Lung (tissue), 12 donors: Measurements from ENCODE around the gene KNDC1. TPM values are rescaled to one million over a fixed set of nuclear protein-coding genes. Genes with fewer than 3 reads are reported as not detected.
A peak's percentile ranks its signal among the peaks of the same experiment; 100 is the strongest.

ENCODE experiments used
- ATAC-seq: fragments of 200-7000 bp; cut with Tn5 transposase; one replicate; pipeline ENCODE4 v1.9.1; 2020; ENCODE audit warnings: moderate number of reproducible peaks; ENCODE audit not compliant: insufficient read depth, low FRiP score
- DNase-seq, 3 donors: peaks; one replicate each; pipeline ENCODE4 v3.0.0-alpha.2; 2013 to 2017
- H3K27ac ChIP-seq, 2 donors: one replicate each; pipeline ENCODE4 v1.5.1; 2013; ENCODE audit warnings: mild to moderate bottlenecking in 2 of 2, moderate library complexity in 2 of 2, control low read depth in 1 of 2, inconsistent platforms in 1 of 2, low read depth in 1 of 2, low read length in 1 of 2
- H3K27me3 ChIP-seq, 3 donors: one replicate each; pipeline ENCODE4 v1.5.1; 2013; ENCODE audit warnings: low read length in 2 of 3; ENCODE audit not compliant: control insufficient read depth in 3 of 3, insufficient read depth in 3 of 3
- H3K36me3 ChIP-seq, 4 donors: one replicate each; pipeline ENCODE4 v1.5.1; 2013; ENCODE audit warnings: low read length in 4 of 4, mild to moderate bottlenecking in 1 of 4, moderate library complexity in 1 of 4; ENCODE audit not compliant: control insufficient read depth in 4 of 4, insufficient read depth in 4 of 4
- H3K4me1 ChIP-seq, 5 donors: one replicate each; pipeline ENCODE4 v1.5.1; 2013; ENCODE audit warnings: low read length in 5 of 5, mild to moderate bottlenecking in 2 of 5, moderate library complexity in 1 of 5; ENCODE audit not compliant: control insufficient read depth in 5 of 5, insufficient read depth in 5 of 5
- H3K4me3 ChIP-seq: one replicate; pipeline ENCODE4 v1.5.1; 2013; ENCODE audit warnings: mild to moderate bottlenecking, control low read depth, moderate library complexity
- H3K9ac ChIP-seq, 2 donors: one replicate each; pipeline ENCODE4 v1.5.1; 2013; ENCODE audit warnings: low read length in 2 of 2, control low read depth in 1 of 2; ENCODE audit not compliant: insufficient read depth in 1 of 2
- H3K9me3 ChIP-seq, 4 donors: one replicate each; pipeline ENCODE4 v1.5.1; 2013; ENCODE audit warnings: low read length in 3 of 4, mild to moderate bottlenecking in 1 of 4, moderate library complexity in 1 of 4; ENCODE audit not compliant: control insufficient read depth in 4 of 4, insufficient read depth in 3 of 4
- CTCF ChIP-seq: IDR thresholded peaks from 2 replicates; pipeline ENCODE4 v1.5.1; 2012; ENCODE audit warnings: mild to moderate bottlenecking; ENCODE audit errors: control extremely low read depth, extremely low read depth
- WGBS, 2 donors: extraction: QIAGEN DNeasy Blood & Tissue Kit; methylation state at CpG; one replicate each; pipeline ENCODE4 v1.1.7; 2013; 5-methylcytosine and 5-hydroxymethylcytosine counted together
- polyA plus RNA-seq, 2 donors: library from polyadenylated mRNA; stranded (reverse); fragments of 200-250 nt; gene quantifications; one replicate each; pipeline ENCODE4 v1.2.1, GENCODE V29; 2013
- total RNA-seq, 2 donors: library from RNA; depleted of rRNA in 1 of 2; stranded (reverse); fragments of >200 nt in 1 of 2; gene quantifications; one replicate each; pipeline ENCODE4 v1.2.1, GENCODE V29; 2014 to 2021
- donor health status: control.
- donor health status: control.
- donor health status: Bipolar disorder and iron deficiency.
- donor health status: healthy.
- donor health status: DM: yes; HTN: yes; CAD: no.

KNDC1 gene
- total and polyA plus RNA-seq, 4 donors = 3.2 to 21.0 (median 6.7) TPM

- Histone ChIP-seq H3K4me1 (peaks cover 0 to 2% (median 0%) of the 10 kb centered on the region in 5 donors), H3K4me3 (no peak overlapping the region), H3K36me3 (no peaks in the 10 kb centered on the region), H3K27ac (no peak overlapping the region), H3K9ac (no peak overlapping the region), H3K9me3 (peaks cover 0 to 2% (median 0%) of the 10 kb centered on the region in 4 donors), H3K27me3 (peaks cover 13 to 25% (median 14%) of the 10 kb centered on the region in 3 donors)
- TF ChIP-seq CTCF = no peak
- DNase-seq (no peak), ATAC-seq (no peak)
- 71 to 86% methylated on average over 14 of the region's 14 CpGs for WGBS, 2 donors
Observed at GRCh38 chr10:133224076-133224475, 64.1 kb downstream of the KNDC1 start.

GRCh38 chr10:133224756-133225372, 64.8 kb downstream of the KNDC1 start:
- peak in 1 of 3 donors; percentile 23 for DNase-seq
- Histone ChIP-seq H3K9me3 (peaks cover 0 to 2% (median 0%) of the 10 kb centered on the region in 4 donors), H3K4me1 (peaks cover 0 to 2% (median 0%) of the 10 kb centered on the region in 5 donors), H3K36me3 (no peaks in the 10 kb centered on the region), H3K4me3 (no peak overlapping the region), H3K27ac (no peak overlapping the region), H3K27me3 (peaks cover 11 to 31% (median 18%) of the 10 kb centered on the region in 3 donors), H3K9ac (no peak overlapping the region)
- WGBS, 2 donors = 55 to 77% methylated on average over 25 of the region's 25 CpGs
- no peak for TF ChIP-seq CTCF
- ATAC-seq = peak; percentile 32

- H3K4me1 ChIP-seq = peaks cover 0 to 5% (median 0%) of the 10 kb centered on the region in 5 donors
- no peak overlapping the region for H3K27ac ChIP-seq
- no peak overlapping the region for H3K9ac ChIP-seq
- H3K9me3 ChIP-seq = peaks cover 0 to 5% (median 0%) of the 10 kb centered on the region in 4 donors
- no peak for ATAC-seq
- no peaks in the 10 kb centered on the region for H3K36me3 ChIP-seq
- no peak for DNase-seq
- peaks cover 18 to 30% (median 18%) of the 10 kb centered on the region in 3 donors for H3K27me3 ChIP-seq
- no peak overlapping the region for H3K4me3 ChIP-seq
- 77 to 78% methylated on average over 23 of the region's 23 CpGs for WGBS, 2 donors
- TF ChIP-seq CTCF = no peak
Observed at GRCh38 chr10:133225707-133226191, 65.7 kb downstream of the KNDC1 start.
